Measurements from ENCODE around the gene EIF4G3.

Gene EIF4G3

DNA sequence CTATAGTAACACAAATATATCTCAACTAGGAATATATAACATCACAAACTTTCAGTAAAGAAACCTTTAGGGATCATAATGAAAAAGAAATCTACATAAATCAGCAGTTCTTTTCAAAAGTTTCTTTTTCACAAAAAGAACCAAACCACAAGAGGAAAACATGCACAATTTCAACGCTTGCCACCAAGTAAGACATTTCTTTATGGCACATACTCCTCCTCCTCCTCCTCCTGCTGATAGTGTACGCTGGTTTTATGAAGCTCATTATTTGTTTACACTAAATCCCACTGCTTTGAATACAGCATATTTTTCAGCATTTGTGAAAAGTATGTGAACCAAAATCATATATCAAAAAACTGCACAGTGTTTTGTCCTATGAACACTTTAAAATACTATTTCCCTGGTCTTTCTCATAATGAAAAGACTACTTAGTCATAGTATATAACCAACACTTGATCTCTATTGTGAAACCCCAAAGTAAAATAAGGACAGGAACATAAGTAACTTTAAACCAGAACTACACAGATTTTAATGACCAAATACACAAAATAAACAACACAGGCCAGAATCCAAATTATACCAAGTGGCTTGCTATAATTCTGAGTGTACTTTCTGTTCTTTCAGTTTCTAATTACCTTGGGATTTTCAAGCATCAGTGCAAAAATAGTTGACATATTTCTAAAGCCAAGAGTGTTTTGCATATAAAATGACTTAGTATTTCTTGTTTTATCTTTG is 184.2 kb downstream of the EIF4G3 start:
- TF ChIP-seq BACH2 (CRISPR knock-in tag; IDR thresholded peaks at IDR 0.05; ENCODE audit: borderline replicate concordance) = no peak
- TF ChIP-seq ZNF565 (CRISPR knock-in tag; conservative IDR thresholded peaks at IDR 0.05; ENCODE audit: low read depth) = no peak
- TF ChIP-seq ZFP30 (CRISPR knock-in tag; IDR thresholded peaks at IDR 0.05) = no peak
- TF ChIP-seq, protein P1, sequence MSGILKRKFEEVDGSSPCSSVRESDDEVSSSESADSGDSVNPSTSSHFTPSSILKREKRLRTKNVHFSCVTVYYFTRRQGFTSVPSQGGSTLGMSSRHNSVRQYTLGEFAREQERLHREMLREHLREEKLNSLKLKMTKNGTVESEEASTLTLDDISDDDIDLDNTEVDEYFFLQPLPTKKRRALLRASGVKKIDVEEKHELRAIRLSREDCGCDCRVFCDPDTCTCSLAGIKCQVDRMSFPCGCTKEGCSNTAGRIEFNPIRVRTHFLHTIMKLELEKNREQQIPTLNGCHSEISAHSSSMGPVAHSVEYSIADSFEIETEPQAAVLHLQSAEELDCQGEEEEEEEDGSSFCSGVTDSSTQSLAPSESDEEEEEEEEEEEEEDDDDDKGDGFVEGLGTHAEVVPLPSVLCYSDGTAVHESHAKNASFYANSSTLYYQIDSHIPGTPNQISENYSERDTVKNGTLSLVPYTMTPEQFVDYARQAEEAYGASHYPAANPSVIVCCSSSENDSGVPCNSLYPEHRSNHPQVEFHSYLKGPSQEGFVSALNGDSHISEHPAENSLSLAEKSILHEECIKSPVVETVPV (CRISPR knock-in tag; IDR thresholded peaks at IDR 0.05) = no peak
- no peak for TF ChIP-seq ISL1 (CRISPR knock-in tag; IDR thresholded peaks at IDR 0.05)
- TF ChIP-seq TOX (CRISPR knock-in tag; IDR thresholded peaks at IDR 0.05; ENCODE audit: borderline replicate concordance) = no peak
- TF ChIP-seq, protein P2, sequence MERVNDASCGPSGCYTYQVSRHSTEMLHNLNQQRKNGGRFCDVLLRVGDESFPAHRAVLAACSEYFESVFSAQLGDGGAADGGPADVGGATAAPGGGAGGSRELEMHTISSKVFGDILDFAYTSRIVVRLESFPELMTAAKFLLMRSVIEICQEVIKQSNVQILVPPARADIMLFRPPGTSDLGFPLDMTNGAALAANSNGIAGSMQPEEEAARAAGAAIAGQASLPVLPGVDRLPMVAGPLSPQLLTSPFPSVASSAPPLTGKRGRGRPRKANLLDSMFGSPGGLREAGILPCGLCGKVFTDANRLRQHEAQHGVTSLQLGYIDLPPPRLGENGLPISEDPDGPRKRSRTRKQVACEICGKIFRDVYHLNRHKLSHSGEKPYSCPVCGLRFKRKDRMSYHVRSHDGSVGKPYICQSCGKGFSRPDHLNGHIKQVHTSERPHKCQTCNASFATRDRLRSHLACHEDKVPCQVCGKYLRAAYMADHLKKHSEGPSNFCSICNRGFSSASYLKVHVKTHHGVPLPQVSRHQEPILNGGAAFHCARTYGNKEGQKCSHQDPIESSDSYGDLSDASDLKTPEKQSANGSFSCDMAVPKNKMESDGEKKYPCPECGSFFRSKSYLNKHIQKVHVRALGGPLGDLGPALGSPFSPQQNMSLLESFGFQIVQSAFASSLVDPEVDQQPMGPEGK (CRISPR knock-in tag; IDR thresholded peaks at IDR 0.05; ENCODE audit: borderline replicate concordance) = no peak
- TF ChIP-seq ZFP3 (CRISPR knock-in tag; IDR thresholded peaks at IDR 0.05) = no peak
- TF ChIP-seq, protein P3, sequence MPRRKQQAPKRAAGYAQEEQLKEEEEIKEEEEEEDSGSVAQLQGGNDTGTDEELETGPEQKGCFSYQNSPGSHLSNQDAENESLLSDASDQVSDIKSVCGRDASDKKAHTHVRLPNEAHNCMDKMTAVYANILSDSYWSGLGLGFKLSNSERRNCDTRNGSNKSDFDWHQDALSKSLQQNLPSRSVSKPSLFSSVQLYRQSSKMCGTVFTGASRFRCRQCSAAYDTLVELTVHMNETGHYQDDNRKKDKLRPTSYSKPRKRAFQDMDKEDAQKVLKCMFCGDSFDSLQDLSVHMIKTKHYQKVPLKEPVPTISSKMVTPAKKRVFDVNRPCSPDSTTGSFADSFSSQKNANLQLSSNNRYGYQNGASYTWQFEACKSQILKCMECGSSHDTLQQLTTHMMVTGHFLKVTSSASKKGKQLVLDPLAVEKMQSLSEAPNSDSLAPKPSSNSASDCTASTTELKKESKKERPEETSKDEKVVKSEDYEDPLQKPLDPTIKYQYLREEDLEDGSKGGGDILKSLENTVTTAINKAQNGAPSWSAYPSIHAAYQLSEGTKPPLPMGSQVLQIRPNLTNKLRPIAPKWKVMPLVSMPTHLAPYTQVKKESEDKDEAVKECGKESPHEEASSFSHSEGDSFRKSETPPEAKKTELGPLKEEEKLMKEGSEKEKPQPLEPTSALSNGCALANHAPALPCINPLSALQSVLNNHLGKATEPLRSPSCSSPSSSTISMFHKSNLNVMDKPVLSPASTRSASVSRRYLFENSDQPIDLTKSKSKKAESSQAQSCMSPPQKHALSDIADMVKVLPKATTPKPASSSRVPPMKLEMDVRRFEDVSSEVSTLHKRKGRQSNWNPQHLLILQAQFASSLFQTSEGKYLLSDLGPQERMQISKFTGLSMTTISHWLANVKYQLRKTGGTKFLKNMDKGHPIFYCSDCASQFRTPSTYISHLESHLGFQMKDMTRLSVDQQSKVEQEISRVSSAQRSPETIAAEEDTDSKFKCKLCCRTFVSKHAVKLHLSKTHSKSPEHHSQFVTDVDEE (CRISPR knock-in tag; IDR thresholded peaks at IDR 0.05) = no peak
- TF ChIP-seq ARNTL (CRISPR knock-in tag; IDR thresholded peaks at IDR 0.05; ENCODE audit: borderline replicate concordance, low read depth) = no peak
- no peak for TF ChIP-seq ZNF8 (CRISPR knock-in tag; IDR thresholded peaks at IDR 0.05)
- TF ChIP-seq ZC3H10 (CRISPR knock-in tag; IDR thresholded peaks at IDR 0.05) = no peak
- TF ChIP-seq CSDC2 (CRISPR knock-in tag; IDR thresholded peaks at IDR 0.05) = no peak
- ATAC-seq = no peak

DNA sequence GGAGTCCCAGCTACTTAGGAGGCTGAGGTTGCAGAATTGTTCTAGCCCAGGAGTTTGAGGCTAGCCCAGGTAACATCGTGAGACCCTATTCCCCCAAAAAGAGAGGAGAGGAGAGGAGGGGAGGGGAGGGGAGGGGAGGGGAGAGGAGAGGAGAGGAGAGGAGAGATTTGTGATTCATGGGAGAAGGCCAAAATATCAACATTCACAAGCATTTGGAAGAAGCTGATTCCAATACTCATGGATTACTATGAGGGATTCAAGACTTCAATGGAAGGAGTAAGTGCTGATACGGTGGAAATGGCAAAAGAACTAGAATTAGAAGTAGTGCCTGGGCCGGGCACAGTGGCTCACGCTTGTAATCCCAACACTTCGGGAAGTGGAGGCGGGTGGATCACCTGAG is 187.8 kb downstream of the EIF4G3 start:
- no peak for ATAC-seq
- TF ChIP-seq PPARA (CRISPR knock-in tag; IDR thresholded peaks at IDR 0.05; ENCODE audit: borderline replicate concordance) (no peak), RARB (CRISPR knock-in tag; IDR thresholded peaks at IDR 0.05) (no peak), TOX (CRISPR knock-in tag; IDR thresholded peaks at IDR 0.05; ENCODE audit: borderline replicate concordance) (no peak), TCF4 (CRISPR knock-in tag; IDR thresholded peaks at IDR 0.05; ENCODE audit: borderline replicate concordance) (no peak)
- TF ChIP-seq, protein P4, sequence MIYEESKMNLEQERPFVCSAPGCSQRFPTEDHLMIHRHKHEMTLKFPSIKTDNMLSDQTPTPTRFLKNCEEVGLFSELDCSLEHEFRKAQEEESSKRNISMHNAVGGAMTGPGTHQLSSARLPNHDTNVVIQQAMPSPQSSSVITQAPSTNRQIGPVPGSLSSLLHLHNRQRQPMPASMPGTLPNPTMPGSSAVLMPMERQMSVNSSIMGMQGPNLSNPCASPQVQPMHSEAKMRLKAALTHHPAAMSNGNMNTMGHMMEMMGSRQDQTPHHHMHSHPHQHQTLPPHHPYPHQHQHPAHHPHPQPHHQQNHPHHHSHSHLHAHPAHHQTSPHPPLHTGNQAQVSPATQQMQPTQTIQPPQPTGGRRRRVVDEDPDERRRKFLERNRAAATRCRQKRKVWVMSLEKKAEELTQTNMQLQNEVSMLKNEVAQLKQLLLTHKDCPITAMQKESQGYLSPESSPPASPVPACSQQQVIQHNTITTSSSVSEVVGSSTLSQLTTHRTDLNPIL (CRISPR knock-in tag; IDR thresholded peaks at IDR 0.05; ENCODE audit: low read depth) = no peak
- TF ChIP-seq, protein P2 (CRISPR knock-in tag; IDR thresholded peaks at IDR 0.05; ENCODE audit: borderline replicate concordance) = no peak

DNA sequence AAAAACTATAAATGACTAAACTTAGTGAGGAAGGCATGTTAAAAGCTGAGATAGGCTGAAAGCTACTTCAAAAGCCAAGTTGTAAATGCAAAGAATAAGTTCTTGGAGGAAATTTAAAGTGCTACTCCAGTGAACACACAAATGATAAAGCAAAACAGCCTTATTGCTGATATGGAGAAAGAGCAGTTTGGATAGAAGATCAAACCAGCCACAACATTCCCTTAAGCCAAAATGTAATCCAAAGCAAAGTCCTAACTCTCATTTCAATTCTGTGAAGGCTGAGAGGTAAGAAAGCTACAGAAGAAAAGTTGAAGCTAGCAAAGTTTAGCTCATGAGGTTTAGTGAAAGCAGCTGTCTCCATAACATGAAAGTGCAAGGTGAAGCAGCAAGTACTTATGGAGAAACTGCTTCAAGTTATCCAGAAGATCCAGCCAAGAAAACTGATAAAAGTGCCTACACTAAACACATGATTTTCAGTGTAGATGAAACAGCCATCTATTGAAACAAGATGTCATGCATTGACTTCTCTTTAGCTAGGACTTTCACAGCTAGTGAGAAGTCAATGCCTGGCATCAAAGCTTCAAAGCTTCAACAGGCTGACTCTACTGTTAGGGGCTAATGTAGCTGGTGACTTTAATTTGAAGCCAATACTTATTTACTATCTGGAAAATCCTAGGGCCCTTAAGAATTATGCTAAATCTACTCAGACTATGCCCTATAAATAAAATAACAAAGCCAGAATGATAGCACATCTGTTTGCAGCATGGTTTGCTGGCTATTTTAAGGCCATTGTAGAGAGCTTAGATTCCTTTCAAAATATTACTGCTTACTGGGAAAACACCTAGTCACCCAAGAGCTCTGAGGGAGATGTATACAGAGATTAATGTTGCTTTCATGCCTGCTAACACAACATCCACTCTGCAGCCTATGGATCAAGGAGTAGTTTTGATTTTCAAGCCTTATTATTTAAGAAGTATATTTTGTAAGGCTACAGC is 188.6 kb downstream of the EIF4G3 start:
- peak; percentile 49; the same call in 2 of the 3 replicates for ATAC-seq
- TF ChIP-seq TCF4 (CRISPR knock-in tag; IDR thresholded peaks at IDR 0.05; ENCODE audit: borderline replicate concordance) = no peak
- TF ChIP-seq, protein P5, sequence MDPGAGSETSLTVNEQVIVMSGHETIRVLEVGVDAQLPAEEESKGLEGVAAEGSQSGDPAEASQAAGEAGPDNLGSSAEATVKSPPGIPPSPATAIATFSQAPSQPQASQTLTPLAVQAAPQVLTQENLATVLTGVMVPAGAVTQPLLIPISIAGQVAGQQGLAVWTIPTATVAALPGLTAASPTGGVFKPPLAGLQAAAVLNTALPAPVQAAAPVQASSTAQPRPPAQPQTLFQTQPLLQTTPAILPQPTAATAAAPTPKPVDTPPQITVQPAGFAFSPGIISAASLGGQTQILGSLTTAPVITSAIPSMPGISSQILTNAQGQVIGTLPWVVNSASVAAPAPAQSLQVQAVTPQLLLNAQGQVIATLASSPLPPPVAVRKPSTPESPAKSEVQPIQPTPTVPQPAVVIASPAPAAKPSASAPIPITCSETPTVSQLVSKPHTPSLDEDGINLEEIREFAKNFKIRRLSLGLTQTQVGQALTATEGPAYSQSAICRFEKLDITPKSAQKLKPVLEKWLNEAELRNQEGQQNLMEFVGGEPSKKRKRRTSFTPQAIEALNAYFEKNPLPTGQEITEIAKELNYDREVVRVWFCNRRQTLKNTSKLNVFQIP (CRISPR knock-in tag; IDR thresholded peaks at IDR 0.05; ENCODE audit: borderline replicate concordance, low read depth) = no peak
- no peak for TF ChIP-seq SNAI2 (CRISPR knock-in tag; IDR thresholded peaks at IDR 0.05)
- TF ChIP-seq, protein P1 (CRISPR knock-in tag; IDR thresholded peaks at IDR 0.05) = no peak
- no peak for TF ChIP-seq GLIS3 (CRISPR knock-in tag; IDR thresholded peaks at IDR 0.05)
- TF ChIP-seq ZC3H10 (CRISPR knock-in tag; IDR thresholded peaks at IDR 0.05) = no peak
- TF ChIP-seq, protein P2 (CRISPR knock-in tag; IDR thresholded peaks at IDR 0.05; ENCODE audit: borderline replicate concordance) = no peak
- no peak for TF ChIP-seq CSDC2 (CRISPR knock-in tag; IDR thresholded peaks at IDR 0.05)
